ENCODE measurements around the gene CYTL1.

The CYTL1 gene

DNA sequence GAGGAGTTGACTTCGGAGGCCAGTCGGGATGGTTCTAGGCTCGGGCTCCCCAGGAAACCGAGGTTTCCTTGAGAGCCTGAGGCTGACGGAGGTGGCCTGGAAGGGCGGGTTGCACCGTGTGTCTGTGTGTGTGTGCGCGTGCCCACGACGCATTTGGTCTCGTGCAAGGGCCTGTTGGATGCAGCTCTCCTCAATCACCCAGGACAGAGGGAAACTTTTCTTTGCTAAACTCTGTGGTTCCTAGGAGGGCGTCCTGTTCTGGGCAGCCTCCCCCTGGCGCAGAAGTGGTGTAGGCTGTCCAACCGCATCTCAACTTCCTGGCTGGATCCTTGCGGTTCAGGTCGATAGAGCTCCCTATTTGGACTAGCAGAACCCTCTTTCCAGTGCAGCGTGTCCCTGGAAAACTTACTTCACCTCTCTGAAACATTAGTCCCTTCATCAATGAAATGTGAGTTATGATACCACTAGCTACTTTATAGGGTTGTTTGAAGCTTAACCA, 33.0 kb upstream of the CYTL1 start:
- DNase-seq (ENCODE audit: low read depth) = no peak

GRCh38 chr4:5051278-5052203, 32.3 kb upstream of the CYTL1 start, which contains the start of gene STK32B:
STK32B (plus strand) TSS chr4:5051480.
- DNase-seq (ENCODE audit: low read depth) = peak; percentile 70
- peak within 1 kb of the TSS; percentile 32 for H3K4me3 ChIP-seq (ENCODE audit: low read length)
- TF ChIP-seq, protein P1, sequence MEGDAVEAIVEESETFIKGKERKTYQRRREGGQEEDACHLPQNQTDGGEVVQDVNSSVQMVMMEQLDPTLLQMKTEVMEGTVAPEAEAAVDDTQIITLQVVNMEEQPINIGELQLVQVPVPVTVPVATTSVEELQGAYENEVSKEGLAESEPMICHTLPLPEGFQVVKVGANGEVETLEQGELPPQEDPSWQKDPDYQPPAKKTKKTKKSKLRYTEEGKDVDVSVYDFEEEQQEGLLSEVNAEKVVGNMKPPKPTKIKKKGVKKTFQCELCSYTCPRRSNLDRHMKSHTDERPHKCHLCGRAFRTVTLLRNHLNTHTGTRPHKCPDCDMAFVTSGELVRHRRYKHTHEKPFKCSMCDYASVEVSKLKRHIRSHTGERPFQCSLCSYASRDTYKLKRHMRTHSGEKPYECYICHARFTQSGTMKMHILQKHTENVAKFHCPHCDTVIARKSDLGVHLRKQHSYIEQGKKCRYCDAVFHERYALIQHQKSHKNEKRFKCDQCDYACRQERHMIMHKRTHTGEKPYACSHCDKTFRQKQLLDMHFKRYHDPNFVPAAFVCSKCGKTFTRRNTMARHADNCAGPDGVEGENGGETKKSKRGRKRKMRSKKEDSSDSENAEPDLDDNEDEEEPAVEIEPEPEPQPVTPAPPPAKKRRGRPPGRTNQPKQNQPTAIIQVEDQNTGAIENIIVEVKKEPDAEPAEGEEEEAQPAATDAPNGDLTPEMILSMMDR (IDR thresholded peaks at IDR 0.05; ENCODE audit: insufficient read depth, low read depth, low read length, missing control alignments) = no peak

More for the DNA sequence above, 33.0 kb upstream of the CYTL1 start:
- H3K4me3 ChIP-seq (ENCODE audit: low read length) = no peak overlapping the region
- TF ChIP-seq, protein P1 (IDR thresholded peaks at IDR 0.05; ENCODE audit: insufficient read depth, low read depth, low read length, missing control alignments) = no peak

GRCh38 chr4:5050520-5051277, 31.4 kb upstream of the CYTL1 start:
- TF ChIP-seq, protein P1 (IDR thresholded peaks at IDR 0.05; ENCODE audit: insufficient read depth, low read depth, low read length, missing control alignments) = peak; percentile 79
- H3K4me3 ChIP-seq (ENCODE audit: low read length) = peak overlapping the region; percentile 32
- peak; percentile 79 for DNase-seq (ENCODE audit: low read depth)

GRCh38 chr4:5048721-5049120, 29.5 kb upstream of the CYTL1 start:
- TF ChIP-seq, protein P1 (IDR thresholded peaks at IDR 0.05; ENCODE audit: insufficient read depth, low read depth, low read length, missing control alignments) = no peak
- H3K4me3 ChIP-seq (ENCODE audit: low read length) = no peak overlapping the region
- no peak for DNase-seq (ENCODE audit: low read depth)

GRCh38 chr4:5045097-5045496, 25.8 kb upstream of the CYTL1 start:
- DNase-seq (ENCODE audit: low read depth) = no peak

DNA sequence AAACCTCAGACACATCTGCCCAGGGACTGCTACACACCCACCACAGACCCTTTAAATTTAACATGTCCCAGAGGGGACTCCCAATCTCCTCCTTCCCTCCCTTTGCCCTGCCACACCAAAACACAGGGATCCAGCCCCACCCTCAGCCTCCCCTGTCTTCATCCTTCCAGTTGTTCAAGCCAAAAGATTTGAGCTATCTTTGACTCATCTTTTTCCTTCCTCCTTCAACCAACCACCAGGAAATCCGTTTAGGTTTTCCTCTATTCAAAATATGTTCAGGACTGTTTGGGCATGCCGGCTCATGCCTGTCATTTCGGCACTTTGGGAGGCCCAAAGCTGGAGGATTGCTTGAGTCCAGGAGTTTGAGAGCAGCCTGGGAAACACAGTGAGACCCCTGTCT, 25.1 kb upstream of the CYTL1 start:
- peak; percentile 50 for DNase-seq (ENCODE audit: low read depth)
- H3K4me3 ChIP-seq (ENCODE audit: low read length) = no peak overlapping the region

More at GRCh38 chr4:5045097-5045496, 25.8 kb upstream of the CYTL1 start:
- H3K4me3 ChIP-seq (ENCODE audit: low read length) = no peak overlapping the region
- TF ChIP-seq, protein P1 (IDR thresholded peaks at IDR 0.05; ENCODE audit: insufficient read depth, low read depth, low read length, missing control alignments) = no peak

More for the DNA sequence above, 25.1 kb upstream of the CYTL1 start:
- TF ChIP-seq, protein P1 (IDR thresholded peaks at IDR 0.05; ENCODE audit: insufficient read depth, low read depth, low read length, missing control alignments) = no peak
